Measurements from ENCODE around the gene UPB1.

GRCh38 chr22:24503137-24503842, 8.2 kb downstream of the UPB1 start:
- TF ChIP-seq EP300 (IDR thresholded peaks at IDR 0.05; ENCODE audit: borderline replicate concordance): no peak
- peak; percentile 85 for TF ChIP-seq RAD21 (IDR thresholded peaks at IDR 0.05; ENCODE audit: low read depth)
- no peak for TF ChIP-seq REST (IDR thresholded peaks at IDR 0.05; ENCODE audit: low read depth)
- no peak for TF ChIP-seq TAF1 (IDR thresholded peaks at IDR 0.05; ENCODE audit: low read depth)
- TF ChIP-seq, protein P1, sequence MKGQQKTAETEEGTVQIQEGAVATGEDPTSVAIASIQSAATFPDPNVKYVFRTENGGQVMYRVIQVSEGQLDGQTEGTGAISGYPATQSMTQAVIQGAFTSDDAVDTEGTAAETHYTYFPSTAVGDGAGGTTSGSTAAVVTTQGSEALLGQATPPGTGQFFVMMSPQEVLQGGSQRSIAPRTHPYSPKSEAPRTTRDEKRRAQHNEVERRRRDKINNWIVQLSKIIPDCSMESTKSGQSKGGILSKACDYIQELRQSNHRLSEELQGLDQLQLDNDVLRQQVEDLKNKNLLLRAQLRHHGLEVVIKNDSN (IDR thresholded peaks at IDR 0.05): no peak
- no peak for TF ChIP-seq TEAD4 (IDR thresholded peaks at IDR 0.05)
- TF ChIP-seq, protein P2, sequence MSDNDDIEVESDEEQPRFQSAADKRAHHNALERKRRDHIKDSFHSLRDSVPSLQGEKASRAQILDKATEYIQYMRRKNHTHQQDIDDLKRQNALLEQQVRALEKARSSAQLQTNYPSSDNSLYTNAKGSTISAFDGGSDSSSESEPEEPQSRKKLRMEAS (IDR thresholded peaks at IDR 0.05): no peak
- TF ChIP-seq TCF12 (IDR thresholded peaks at IDR 0.05; ENCODE audit: low read depth): no peak
- no peak for TF ChIP-seq EGR1 (IDR thresholded peaks at IDR 0.05)

Data from Ishikawa (cell line).